Ovary (tissue), 9 donors: ENCODE data around the gene VAMP5. TPM values are rescaled to one million over a fixed set of nuclear protein-coding genes. Genes with fewer than 3 reads are reported as not detected.

Experiments
- DNase-seq, 5 donors: peaks; one replicate each; pipeline ENCODE4 v3.0.0-alpha.2; 2019 to 2020
- H3K27ac ChIP-seq, 2 donors: fragments of 200-600 bp; one replicate each; pipeline versions ENCODE4 v1.5.1 to v1.8.0; 2019 to 2022
- H3K27me3 ChIP-seq: fragments of 200-600 bp; one replicate; pipeline ENCODE4 v1.8.0; 2022
- H3K36me3 ChIP-seq: fragments of 200-600 bp; sonication (generic); one replicate; pipeline ENCODE4 v1.5.1; 2019
- H3K4me1 ChIP-seq: one replicate; pipeline ENCODE4 v1.8.1; 2013; ENCODE audit warnings: mild to moderate bottlenecking, moderate library complexity; ENCODE audit not compliant: insufficient read depth
- H3K4me3 ChIP-seq: fragments of 200-600 bp; sonication (generic); one replicate; pipeline ENCODE4 v1.5.1; 2017
- H3K9me3 ChIP-seq, 2 donors: fragments of 200-600 bp in 1 of 2; sonication (generic) in 1 of 2; one replicate each; pipeline versions ENCODE4 v1.5.1 to v1.8.1; 2013 to 2019; ENCODE audit warnings: mild to moderate bottlenecking in 1 of 2, moderate library complexity in 1 of 2
- EP300 ChIP-seq: sonication (generic); formaldehyde crosslinking; IDR thresholded peaks from one replicate; pipeline ENCODE4 v1.6.1; 2017; ENCODE audit warnings: antibody characterized with exemption
- POLR2A ChIP-seq: fragments of 450-650 bp; IDR thresholded peaks from one replicate; pipeline ENCODE4 v1.6.1; 2017; ENCODE audit warnings: antibody characterized with exemption, mild to moderate bottlenecking, moderate library complexity
- WGBS, 3 donors: extraction: QIAGEN DNeasy Blood & Tissue Kit in 1 of 3; methylation state at CpG; one replicate each; pipeline versions ENCODE4 v1.1.5 to v1.1.7; 2013 to 2017; 5-methylcytosine and 5-hydroxymethylcytosine counted together
- intact Hi-C, 4 donors: fragments of 100-400 bp; cut with DNase I; formaldehyde crosslinking; loops; one replicate each; pipeline versions ENCODE4 v1.11.0 to v1.15.1; 2022 to 2023
- polyA plus RNA-seq, 2 donors: library from polyadenylated mRNA; stranded (reverse); fragments of 200-250 nt in 1 of 2; fragments of 350-450 nt in 1 of 2; fragmentation: Illumina TruSeq in 1 of 2; extraction: RNeasy Lipid Tissue Mini Kit (QIAGEN cat#74804) in 1 of 2; gene quantifications; one replicate each; pipeline ENCODE4 v1.2.3, GENCODE V29; 2013 to 2014
- total RNA-seq, 7 donors: library from RNA; depleted of rRNA in 2 of 7; stranded (reverse); fragments of >200 nt in 2 of 7; fragmentation: NEBNext Ultra II Directional in 3 of 7; extraction: Animal tissue kit (Norgen Biotek cat#: 25700) in 3 of 7; gene quantifications; one replicate each; pipeline versions ENCODE4 v1.1.0 to v1.2.4, GENCODE V29; 2016 to 2023
- TF ChIP-seq, protein P1 (sequence below), 3 donors: fragments of 450-650 bp in 2 of 3; fragments of 200-600 bp in 1 of 3; IDR thresholded peaks; one replicate each; pipeline versions ENCODE4 v1.5.1 to v1.8.0; 2016 to 2022; ENCODE audit warnings: antibody characterized with exemption in 3 of 3, mild to moderate bottlenecking in 1 of 3
- donor health status: DM: no; HTN: no; CAD: no; lungs with moderate emphysema.
- donor health status: DM: no; HTN: no; CAD: no.
- donor health status: Bipolar disorder and iron deficiency.
- donor health status: DM: yes; HTN: yes; CAD: no.
- donor health status: DM: no; HTN: no; CAD: no.
- donor health status: DM: yes; HTN: yes; CAD: no.

Gene VAMP5
- total and polyA plus RNA-seq, 9 donors, result 25.6 to 99.5 (median 48.5) TPM

DNA sequence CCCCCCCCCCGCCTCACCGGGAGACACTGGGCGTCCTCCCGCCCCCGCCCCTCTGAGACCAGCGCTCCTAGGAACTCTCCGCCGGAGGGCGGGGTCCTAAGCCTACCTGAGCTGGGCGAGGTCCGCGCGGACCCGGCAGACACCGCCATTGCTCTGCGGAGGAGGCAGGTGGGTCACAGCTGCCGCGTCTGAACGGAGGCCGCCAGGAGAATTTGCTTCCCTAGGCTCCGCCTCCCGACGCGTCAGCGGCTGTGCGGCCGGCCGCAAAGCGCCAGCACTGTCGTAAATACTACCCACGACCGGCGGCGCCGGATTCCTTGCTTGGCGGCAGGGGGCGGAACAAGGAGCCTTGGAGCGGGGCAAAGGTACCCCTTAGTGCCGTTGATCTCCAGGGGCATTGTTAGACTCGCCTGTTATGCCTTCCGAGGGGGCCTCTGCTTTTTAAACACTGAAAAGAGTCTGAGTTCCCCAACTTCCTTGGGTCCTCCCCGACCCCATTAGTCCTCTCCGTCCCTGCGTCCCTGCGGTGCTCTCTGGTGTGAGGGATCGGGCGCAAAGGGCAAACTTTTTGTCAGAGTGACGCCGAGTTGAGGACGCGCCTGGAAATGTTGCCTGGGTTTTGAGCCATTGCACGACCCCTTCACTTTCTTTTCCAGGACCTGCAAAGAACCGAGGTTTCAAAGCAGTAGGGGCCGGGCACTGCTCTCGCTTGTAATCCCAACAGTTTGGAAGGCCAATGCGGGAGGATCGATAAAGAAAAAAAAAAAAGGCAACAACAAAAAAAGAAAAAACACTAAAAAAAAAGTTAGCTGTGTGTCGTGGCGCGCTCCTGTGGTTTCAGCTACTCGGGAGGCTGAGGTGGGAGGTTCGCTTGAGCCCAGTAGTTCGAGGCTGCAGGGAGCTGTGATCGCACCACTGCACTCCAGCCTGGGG, 22.7 kb upstream of the VAMP5 start, which contains the start of gene GGCX:
Gene GGCX, minus strand, starts transcription at position 214 of the 933 bp plus-strand sequence. Its CDS starts 65 bp downstream, at position 149.
- intact Hi-C loops, result no loop called here
- DNase-seq, result peak; percentile 95 to 98 (median 96)
- 3 to 4% (median 4%) methylated on average over 50 to 64 of the region's 64 CpGs for WGBS, 3 donors
- TF ChIP-seq EP300, result no peak
- peak; percentile 81 for TF ChIP-seq POLR2A
- TF ChIP-seq, protein P1, sequence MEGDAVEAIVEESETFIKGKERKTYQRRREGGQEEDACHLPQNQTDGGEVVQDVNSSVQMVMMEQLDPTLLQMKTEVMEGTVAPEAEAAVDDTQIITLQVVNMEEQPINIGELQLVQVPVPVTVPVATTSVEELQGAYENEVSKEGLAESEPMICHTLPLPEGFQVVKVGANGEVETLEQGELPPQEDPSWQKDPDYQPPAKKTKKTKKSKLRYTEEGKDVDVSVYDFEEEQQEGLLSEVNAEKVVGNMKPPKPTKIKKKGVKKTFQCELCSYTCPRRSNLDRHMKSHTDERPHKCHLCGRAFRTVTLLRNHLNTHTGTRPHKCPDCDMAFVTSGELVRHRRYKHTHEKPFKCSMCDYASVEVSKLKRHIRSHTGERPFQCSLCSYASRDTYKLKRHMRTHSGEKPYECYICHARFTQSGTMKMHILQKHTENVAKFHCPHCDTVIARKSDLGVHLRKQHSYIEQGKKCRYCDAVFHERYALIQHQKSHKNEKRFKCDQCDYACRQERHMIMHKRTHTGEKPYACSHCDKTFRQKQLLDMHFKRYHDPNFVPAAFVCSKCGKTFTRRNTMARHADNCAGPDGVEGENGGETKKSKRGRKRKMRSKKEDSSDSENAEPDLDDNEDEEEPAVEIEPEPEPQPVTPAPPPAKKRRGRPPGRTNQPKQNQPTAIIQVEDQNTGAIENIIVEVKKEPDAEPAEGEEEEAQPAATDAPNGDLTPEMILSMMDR (IDR thresholded peaks at IDR 0.05), result peak in 2 of 3 donors; percentile 41 to 62
- Histone ChIP-seq H3K36me3 (no peaks in the 10 kb centered on the region), H3K4me1 (peaks cover 6% of the 10 kb centered on the region), H3K4me3 (peak within 1 kb of the TSS; percentile 94), H3K27me3 (no peaks in the 10 kb centered on the region), H3K9me3 (no peaks in the 10 kb centered on the region), H3K27ac (peak within 1 kb of the TSS; percentile 18 to 65)

DNA sequence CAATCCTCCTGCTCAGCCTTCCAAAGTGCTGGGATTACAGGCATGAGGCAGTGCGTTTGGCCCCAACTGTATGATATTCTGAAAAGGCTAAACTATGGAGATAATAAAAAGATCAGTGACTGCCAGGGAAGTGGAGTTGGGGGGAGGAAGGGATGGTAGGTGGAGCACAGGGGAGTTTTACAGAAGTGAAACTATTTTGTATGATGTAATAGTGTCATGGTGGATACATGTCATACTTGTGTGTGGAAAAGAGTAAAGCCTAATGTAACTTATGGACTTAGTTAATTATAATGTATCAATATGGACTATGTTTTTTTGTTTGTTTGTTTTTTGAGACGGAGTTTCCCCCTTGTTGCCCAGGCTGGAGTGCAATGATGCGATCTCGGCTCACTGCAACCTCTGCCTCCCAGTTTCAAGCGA, 20.1 kb upstream of the VAMP5 start:
- intact Hi-C loops, result no loop called here
- Histone ChIP-seq H3K4me1 (peaks cover 6% of the 10 kb centered on the region), H3K27ac (no peak overlapping the region), H3K27me3 (no peaks in the 10 kb centered on the region), H3K9me3 (no peaks in the 10 kb centered on the region), H3K36me3 (no peaks in the 10 kb centered on the region), H3K4me3 (no peak overlapping the region)
- no peak for DNase-seq
- no peak for TF ChIP-seq EP300
- TF ChIP-seq POLR2A, result no peak
- TF ChIP-seq, protein P1 (IDR thresholded peaks at IDR 0.05), result no peak
- WGBS, 3 donors, result 80 to 83% (median 81%) methylated on average over 5 of the region's 5 CpGs

DNA sequence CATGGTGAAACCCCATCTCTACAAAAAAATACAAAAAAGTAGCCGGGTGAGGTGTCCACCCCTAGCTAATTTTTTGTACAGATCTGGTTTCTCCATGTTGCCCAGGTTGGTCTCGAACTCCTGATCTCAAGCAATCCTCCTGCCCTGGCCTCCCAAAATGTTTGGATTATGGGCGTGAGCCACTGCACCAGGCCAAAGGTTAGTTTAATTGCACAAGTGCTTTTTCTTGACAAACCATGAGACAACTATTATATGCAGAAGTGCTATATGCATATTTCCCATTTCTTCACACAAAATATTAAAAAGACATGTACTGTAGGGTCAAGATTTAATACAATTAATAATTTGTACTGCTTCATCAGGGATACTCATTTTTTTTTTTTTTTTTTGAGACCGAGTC, 18.0 kb upstream of the VAMP5 start:
- Histone ChIP-seq H3K27me3 (no peaks in the 10 kb centered on the region), H3K9me3 (no peaks in the 10 kb centered on the region), H3K36me3 (no peaks in the 10 kb centered on the region), H3K4me1 (peaks cover 2% of the 10 kb centered on the region), H3K4me3 (no peak overlapping the region), H3K27ac (no peak overlapping the region)
- DNase-seq, result no peak
- intact Hi-C loops, result no loop called here
- WGBS, 3 donors, result 84 to 85% (median 84%) methylated on average over 4 of the region's 4 CpGs
- TF ChIP-seq, protein P1 (IDR thresholded peaks at IDR 0.05), result no peak
- TF ChIP-seq POLR2A (no peak), EP300 (no peak)

DNA sequence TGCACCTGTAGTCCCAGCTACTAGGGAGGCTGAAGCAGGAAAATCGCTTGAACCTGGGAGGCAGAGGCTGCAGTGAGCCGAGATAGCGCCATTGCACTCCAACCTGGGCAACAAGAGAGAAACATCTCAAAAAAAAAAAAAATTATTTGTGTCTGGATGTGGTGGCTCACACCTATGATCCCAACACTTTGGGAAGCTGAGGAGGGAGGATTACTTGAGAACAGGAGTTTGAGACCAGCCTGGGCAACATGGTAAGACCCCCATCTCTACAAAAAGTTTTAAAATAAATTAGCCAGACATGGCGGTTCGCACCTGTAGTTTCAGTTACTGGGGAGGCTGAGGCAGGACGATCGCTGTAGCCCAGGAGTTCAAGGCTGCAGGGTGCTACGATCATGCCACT, 8.5 kb upstream of the VAMP5 start:
- Histone ChIP-seq H3K27me3 (no peaks in the 10 kb centered on the region), H3K36me3 (no peaks in the 10 kb centered on the region), H3K4me1 (no peaks in the 10 kb centered on the region), H3K9me3 (no peaks in the 10 kb centered on the region), H3K4me3 (no peak overlapping the region), H3K27ac (no peak overlapping the region)
- DNase-seq, result no peak
- TF ChIP-seq EP300, result no peak
- no peak for TF ChIP-seq POLR2A
- TF ChIP-seq, protein P1 (IDR thresholded peaks at IDR 0.05), result no peak
- intact Hi-C loops, result no loop called here
- 77 to 87% (median 79%) methylated on average over 8 of the region's 8 CpGs for WGBS, 3 donors
